ENCODE data around the gene RNASE7. TPM values are rescaled to one million over a fixed set of nuclear protein-coding genes. Genes with fewer than 3 reads are reported as not detected.

The RNASE7 gene
- total RNA-seq, 4 donors from 2014 or later, result 0.55 TPM; not detected in 3

GRCh38 chr14:21032326-21033132, 9.6 kb upstream of the RNASE7 start:
- peak; percentile 64 to 71 for ATAC-seq
- TF ChIP-seq POLR2A (IDR thresholded peaks at IDR 0.05), result no peak
- TF ChIP-seq CTCF (IDR thresholded peaks at IDR 0.05 in 4 of 5, conservative IDR thresholded peaks at IDR 0.05 in 1 of 5), result no peak
- peaks cover 19 to 47% of the 10 kb centered on the region in 2 donors for H3K4me1 ChIP-seq
- no peaks in the 10 kb centered on the region for H3K36me3 ChIP-seq
- DNase-seq, result peak in 1 of 2 donors; percentile 73
- no peaks in the 10 kb centered on the region for H3K9me3 ChIP-seq
- no peak overlapping the region for H3K4me3 ChIP-seq
- peak overlapping the region in 3 of 4 donors; percentile 48 to 55 (median 52) for H3K27ac ChIP-seq
- intact Hi-C loops (cut with DNase I; ENCODE audit: low total_unique reads), result no loop called here
- in situ Hi-C loops (cut with MboI; ENCODE audit: low sequenced_read_pairs in 4 of 4), result loop anchor here in 1 of 4 donors (25.0 kb wide), 1 partner anchor 570 kb away; the partner anchor contains the start of genes APEX1, OSGEP, PIP4P1 and PNP
- no peaks in the 10 kb centered on the region for H3K27me3 ChIP-seq

- in situ Hi-C loops (cut with MboI; ENCODE audit: low sequenced_read_pairs in 4 of 4) (loop anchor here in 1 of 4 donors (25.0 kb wide), 1 partner anchor 571 kb away; the partner anchor contains the start of genes APEX1, OSGEP, PIP4P1 and PNP), intact Hi-C loops (cut with DNase I; ENCODE audit: low total_unique reads) (no loop called here)
- no peak for ATAC-seq
- no peaks in the 10 kb centered on the region for H3K27me3 ChIP-seq
- H3K9me3 ChIP-seq, result no peaks in the 10 kb centered on the region
- DNase-seq, result no peak
- H3K4me3 ChIP-seq, result no peak overlapping the region
- peak overlapping the region in 3 of 4 donors; percentile 48 to 55 (median 52) for H3K27ac ChIP-seq
- TF ChIP-seq POLR2A (IDR thresholded peaks at IDR 0.05) (no peak), CTCF (IDR thresholded peaks at IDR 0.05 in 4 of 5, conservative IDR thresholded peaks at IDR 0.05 in 1 of 5) (no peak)
- peaks cover 20 to 48% of the 10 kb centered on the region in 2 donors for H3K4me1 ChIP-seq
- H3K36me3 ChIP-seq, result no peaks in the 10 kb centered on the region
These were observed 8.9 kb upstream of the RNASE7 start for GRCh38 chr14:21033133-21033698.

- Histone ChIP-seq H3K27me3 (no peaks in the 10 kb centered on the region), H3K36me3 (no peaks in the 10 kb centered on the region), H3K4me1 (peaks cover 29 to 57% of the 10 kb centered on the region in 2 donors), H3K27ac (peak within 1 kb of the TSS in 3 of 4 donors; percentile 23 to 83 (median 35)), H3K9me3 (no peaks in the 10 kb centered on the region), H3K4me3 (no peak within 1 kb of the TSS)
- in situ Hi-C loops (cut with MboI; ENCODE audit: low sequenced_read_pairs in 4 of 4) (loop anchor here in 1 of 4 donors (25.0 kb wide), 1 partner anchor 572 kb away; the partner anchor contains the start of genes APEX1, OSGEP, PIP4P1 and PNP), intact Hi-C loops (cut with DNase I; ENCODE audit: low total_unique reads) (no loop called here)
- no peak for ATAC-seq
- DNase-seq, result no peak
- TF ChIP-seq CTCF (IDR thresholded peaks at IDR 0.05 in 4 of 5, conservative IDR thresholded peaks at IDR 0.05 in 1 of 5), result no peak
These were observed 7.5 kb upstream of the RNASE7 start, which contains the start of gene RNASE13 for GRCh38 chr14:21034707-21035106. TSS of gene RNASE13 (minus strand) at chr14:21034807. CDS start at chr14:21034288, 519 bp downstream.

GRCh38 chr14:21036751-21037150, 5.4 kb upstream of the RNASE7 start:
- no peaks in the 10 kb centered on the region for H3K36me3 ChIP-seq
- H3K9me3 ChIP-seq, result no peaks in the 10 kb centered on the region
- DNase-seq (peak in 1 of 2 donors; percentile 61), ATAC-seq (no peak)
- peak overlapping the region; percentile 64 to 91 (median 83) for H3K27ac ChIP-seq
- H3K4me3 ChIP-seq, result no peak overlapping the region
- in situ Hi-C loops (cut with MboI; ENCODE audit: low sequenced_read_pairs in 4 of 4) (loop anchor here in 1 of 4 donors (25.0 kb wide), 1 partner anchor 574 kb away; the partner anchor contains the start of genes APEX1, OSGEP, PIP4P1 and PNP), intact Hi-C loops (cut with DNase I; ENCODE audit: low total_unique reads) (no loop called here)
- H3K4me1 ChIP-seq, result peaks cover 46 to 67% of the 10 kb centered on the region in 2 donors
- no peaks in the 10 kb centered on the region for H3K27me3 ChIP-seq
- TF ChIP-seq POLR2A (IDR thresholded peaks at IDR 0.05) (no peak), CTCF (IDR thresholded peaks at IDR 0.05 in 4 of 5, conservative IDR thresholded peaks at IDR 0.05 in 1 of 5) (no peak)
